HCT116 (cell line): ENCODE results near the gene APOM. TPM values are rescaled to one million over a fixed set of nuclear protein-coding genes. Genes with fewer than 3 reads are reported as not detected.

Source experiments
- ATAC-seq: fragments of 200-7000 bp; cut with Tn5 transposase; 2 replicates; pipeline ENCODE4 v1.9.1; 2020; ENCODE audit warnings: mild to moderate bottlenecking, moderate library complexity
- BruUV-seq: library from RNA; stranded (reverse); fragments of 400-500 nt; replicated peaks from 2 replicates; lab custom pipeline; 2021; lab: Mats Ljungman, UMichigan
- CTCF ChIA-PET: fragments of 300-600 bp; sonication (Branson Sonifier 250); formaldehyde crosslinking; loops from one replicate; lab custom pipeline; 2021; ENCODE audit warnings: antibody characterized with exemption; lab: Charles Lee
- POLR2A ChIA-PET: fragments of 300-600, 350-600 bp; sonication (Branson Sonifier 250); formaldehyde crosslinking; loops from one replicate; lab custom pipeline; 2021; ENCODE audit warnings: antibody characterized with exemption; lab: Charles Lee
- RAD21 ChIA-PET, 2 experiments: fragments of 300-600 bp; sonication (Branson Sonifier 250); formaldehyde crosslinking; loops; one replicate each; lab custom pipeline; 2023; ENCODE audit warnings: low total read pairs in 2 of 2; ENCODE audit not compliant: uncharacterized antibody in 2 of 2, unreplicated experiment in 2 of 2, low non-redundant PET in 1 of 2; lab: Charles Lee
- DNase-seq: peaks from one replicate; pipeline ENCODE4 v3.0.0-alpha.2; 2010; ENCODE audit warnings: low read depth, low spot score
- H2AFZ ChIP-seq: fragments of 200-600 bp; shearing (Covaris generic), sonication (generic); 2 replicates; pipeline ENCODE4 v1.6.1; 2017; ENCODE audit warnings: low read depth, mixed run types, mixed read lengths, antibody characterized with exemption, low read length; ENCODE audit not compliant: poor library complexity, severe bottlenecking
- H3K27ac ChIP-seq: 2 replicates; pipeline ENCODE4 v1.5.1; 2012; ENCODE audit warnings: low read depth, low read length
- H3K27me3 ChIP-seq: fragments of 200-600 bp; sonication (generic); 2 replicates; pipeline ENCODE4 v1.6.1; 2016; ENCODE audit warnings: mixed run types, low read length, mixed read lengths; ENCODE audit not compliant: insufficient read depth
- H3K36me3 ChIP-seq, 2 experiments: fragments of 200-500 bp in 1 of 2; fragments of 200-600 bp in 1 of 2; sonication (Bioruptor generic) in 1 of 2; sonication (generic) in 1 of 2; 2 replicates each; pipeline versions ENCODE4 v1.5.1 to v1.6.1; 2014 to 2016; ENCODE audit warnings: low read length in 2 of 2, inconsistent platforms in 1 of 2, mixed read lengths in 1 of 2, mixed run types in 1 of 2; ENCODE audit not compliant: insufficient read depth in 2 of 2, control insufficient read depth in 1 of 2
- H3K4me1 ChIP-seq, 2 experiments: fragments of 200-600 bp in 1 of 2; sonication (generic) in 1 of 2; 2 replicates each; pipeline versions ENCODE4 v1.5.1 to v1.6.1; 2012 to 2017; ENCODE audit warnings: low read length in 2 of 2, inconsistent platforms in 1 of 2, mild to moderate bottlenecking in 1 of 2, mixed read lengths in 1 of 2, mixed run types in 1 of 2, moderate library complexity in 1 of 2; ENCODE audit not compliant: insufficient read depth in 2 of 2, control insufficient read depth in 1 of 2
- H3K4me2 ChIP-seq: fragments of 200-600 bp; sonication (generic); 2 replicates; pipeline ENCODE4 v1.6.1; 2017; ENCODE audit warnings: mixed run types, low read length, mixed read lengths
- H3K4me3 ChIP-seq, 2 experiments: fragments of 200-600 bp in 1 of 2; sonication (generic) in 1 of 2; replicated peaks in 1 of 2; 2 replicates each; pipeline ENCODE4 v1.5.1; 2011 to 2016; ENCODE audit warnings: low read length in 2 of 2, control low read depth in 1 of 2, low read depth in 1 of 2, mild to moderate bottlenecking in 1 of 2, mixed read lengths in 1 of 2, mixed run types in 1 of 2
- H3K79me2 ChIP-seq: fragments of 200-600 bp; sonication (generic); 2 replicates; pipeline ENCODE4 v1.6.1; 2017; ENCODE audit warnings: mild to moderate bottlenecking, mixed run types, low read length, moderate library complexity, mixed read lengths; ENCODE audit not compliant: insufficient read depth
- H3K9ac ChIP-seq: fragments of 200-600 bp; sonication (generic); 2 replicates; pipeline ENCODE4 v1.6.1; 2016; ENCODE audit warnings: low read length, mixed read lengths
- H3K9me2 ChIP-seq: fragments of 200-600 bp; sonication (generic), shearing (Covaris generic); 2 replicates; pipeline ENCODE4 v1.6.1; 2017; ENCODE audit warnings: mixed run types, mild to moderate bottlenecking, moderate library complexity; ENCODE audit not compliant: insufficient read depth
- H3K9me3 ChIP-seq, 2 experiments: fragments of 200-500 bp in 1 of 2; fragments of 200-600 bp in 1 of 2; sonication (Bioruptor generic) in 1 of 2; sonication (generic) in 1 of 2; 2 replicates each; pipeline ENCODE4 v1.6.1; 2014 to 2017; ENCODE audit warnings: low read length in 2 of 2, mixed read lengths in 2 of 2, inconsistent platforms in 1 of 2, low read depth in 1 of 2, mild to moderate bottlenecking in 1 of 2, mixed run types in 1 of 2, moderate library complexity in 1 of 2; ENCODE audit not compliant: control insufficient read depth in 1 of 2, insufficient read depth in 1 of 2
- H4K20me1 ChIP-seq: fragments of 200-600 bp; sonication (generic), shearing (Covaris generic); 2 replicates; pipeline ENCODE4 v1.6.1; 2017; ENCODE audit warnings: mixed run types, mild to moderate bottlenecking, moderate library complexity; ENCODE audit not compliant: insufficient read depth
- ATF3 ChIP-seq: IDR thresholded peaks from 2 replicates; pipeline ENCODE4 v1.6.1; 2012
- CTCF ChIP-seq, 3 experiments: fragments of 200-600 bp in 1 of 3; sonication (generic) in 1 of 3; IDR thresholded peaks in 2 of 3; conservative IDR thresholded peaks in 1 of 3; 2 replicates each; pipeline ENCODE4 v1.5.1; 2012 to 2017; ENCODE audit warnings: low read depth in 2 of 3, low read length in 2 of 3, antibody characterized with exemption in 1 of 3, borderline replicate concordance in 1 of 3, control low read depth in 1 of 3, mild to moderate bottlenecking in 1 of 3, mixed read lengths in 1 of 3, mixed run types in 1 of 3, moderate library complexity in 1 of 3; ENCODE audit not compliant: insufficient read depth in 1 of 3
- EGR1 ChIP-seq: IDR thresholded peaks from 2 replicates; pipeline ENCODE4 v1.6.1; 2012; ENCODE audit warnings: low read depth
- ELF1 ChIP-seq: IDR thresholded peaks from 2 replicates; pipeline ENCODE4 v1.6.1; 2012; ENCODE audit warnings: low read depth, borderline replicate concordance
- EZH2 ChIP-seq: fragments of 200-600 bp; sonication (generic); IDR thresholded peaks from 2 replicates; pipeline ENCODE4 v1.6.1; 2017; ENCODE audit warnings: antibody characterized with exemption, mixed run types
- FOSL1 ChIP-seq: IDR thresholded peaks from 2 replicates; pipeline ENCODE4 v1.6.1; 2012; ENCODE audit warnings: low read depth
- JUND ChIP-seq: IDR thresholded peaks from 2 replicates; pipeline ENCODE4 v1.6.1; 2012
- POLR2A ChIP-seq: IDR thresholded peaks from 2 replicates; pipeline ENCODE4 v1.7.0; 2011; ENCODE audit warnings: borderline replicate concordance; ENCODE audit not compliant: insufficient read depth, insufficient read length; ENCODE audit errors: extremely low read depth
- POLR2AphosphoS5 ChIP-seq: IDR thresholded peaks from 2 replicates; pipeline ENCODE4 v1.6.1; 2011; ENCODE audit warnings: mild to moderate bottlenecking, low read depth, low read length, moderate library complexity
- RAD21 ChIP-seq: IDR thresholded peaks from 2 replicates; pipeline ENCODE4 v1.6.1; 2012; ENCODE audit warnings: low read depth, mild to moderate bottlenecking
- REST ChIP-seq: IDR thresholded peaks from 2 replicates; pipeline ENCODE4 v1.6.1; 2012; ENCODE audit warnings: low read depth
- SIN3A ChIP-seq: IDR thresholded peaks from 2 replicates; pipeline ENCODE4 v1.6.1; 2012; ENCODE audit warnings: low read depth
- TCF7L2 ChIP-seq: IDR thresholded peaks from 2 replicates; pipeline ENCODE4 v1.7.0; 2011; ENCODE audit warnings: borderline replicate concordance, inconsistent platforms; ENCODE audit not compliant: insufficient read depth, insufficient read length; ENCODE audit errors: extremely low read depth
- ZNF274 ChIP-seq: fragments of 200-500 bp; sonication (Bioruptor generic); IDR thresholded peaks from 2 replicates; pipeline ENCODE4 v1.6.1; 2014; ENCODE audit warnings: mild to moderate bottlenecking, low read depth, low read length, inconsistent platforms
- intact Hi-C: fragments of 100-400 bp; cut with micrococcal nuclease; formaldehyde crosslinking; loops from 2 replicates; pipeline ENCODE4 v1.10.0; 2022
- total RNA-seq: library from RNA; stranded (reverse); gene quantifications from one replicate; pipeline ENCODE4 v1.2.1, GENCODE V29; 2021; ENCODE audit not compliant: unreplicated experiment

Gene APOM
- total RNA-seq, 1 experiment from 2014 or later, result 2.2 TPM

- Histone ChIP-seq H3K27me3 (no peaks in the 10 kb centered on the region), H2AFZ (no peak overlapping the region), H4K20me1 (no peaks in the 10 kb centered on the region), H3K4me3 (no peak overlapping the region), H3K9ac (no peak overlapping the region), H3K36me3 (peaks cover 7 to 25% of the 10 kb centered on the region in 2 experiments; a peak in 2 of 4 replicates), H3K9me3 (no peaks in the 10 kb centered on the region), H3K9me2 (no peaks in the 10 kb centered on the region), H3K4me1 (peaks cover 14 to 21% of the 10 kb centered on the region in 2 experiments), H3K27ac (no peak overlapping the region), H3K79me2 (no peaks in the 10 kb centered on the region), H3K4me2 (no peak overlapping the region)
- ATAC-seq (no peak), DNase-seq (no peak)
- no TSS peak for BruUV-seq
- intact Hi-C loops, result no loop called here
- RAD21 ChIA-PET, result no interaction called here
- CTCF ChIA-PET, result no interaction called here
- TF ChIP-seq CTCF (IDR thresholded peaks at IDR 0.05 in 2 of 3, conservative IDR thresholded peaks at IDR 0.05 in 1 of 3; ENCODE audit: borderline replicate concordance in 1 of 3, insufficient read depth in 1 of 3, low read depth in 2 of 3, low read length in 2 of 3) (no peak), ZNF274 (no peak), POLR2A (no peak), POLR2AphosphoS5 (no peak), ELF1 (no peak), EGR1 (no peak), JUND (no peak), REST (no peak), SIN3A (no peak), FOSL1 (no peak), RAD21 (no peak), TCF7L2 (no peak), ATF3 (no peak), EZH2 (no peak)
- POLR2A ChIA-PET, result no interaction called here
These were observed 30.8 kb downstream of the APOM start for GRCh38 chr6:31686483-31686882.
